Measurements from ENCODE around the gene VEGFC. TPM values are rescaled to one million over a fixed set of nuclear protein-coding genes. Genes with fewer than 3 reads are reported as not detected.

The VEGFC gene
- total RNA-seq, 1 donor from 2014 or later: not detected

DNA sequence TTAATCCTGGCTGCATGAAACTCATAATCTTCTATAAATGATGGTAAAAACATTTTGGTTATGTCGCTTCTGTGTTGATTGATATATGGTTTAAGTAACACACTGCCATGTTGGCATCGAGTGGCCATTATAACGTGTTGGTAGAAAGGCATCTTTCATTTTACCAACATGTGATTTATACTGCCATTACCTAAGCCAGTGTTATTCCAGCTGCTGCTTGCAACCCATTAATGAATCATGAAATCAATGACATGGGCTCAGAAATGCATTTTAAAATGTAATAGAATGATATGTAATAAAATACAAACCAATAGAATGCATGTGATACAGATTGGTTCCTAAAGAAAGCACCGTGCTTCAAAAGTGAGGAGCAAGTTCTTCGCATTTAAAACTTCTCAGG, 102.0 kb downstream of the VEGFC start:
- no peaks in the 10 kb centered on the region for H3K4me1 Mint-ChIP-seq (ENCODE audit: low read depth)
- intact Hi-C loops (cut with micrococcal nuclease): no loop called here
- H3K4me3 Mint-ChIP-seq: no peak overlapping the region
- H3K27me3 Mint-ChIP-seq (ENCODE audit: insufficient read depth): no peaks in the 10 kb centered on the region
- no peak for DNase-seq (ENCODE audit: low spot score)
- H3K9me3 Mint-ChIP-seq: no peaks in the 10 kb centered on the region
- no peak overlapping the region for H3K27ac Mint-ChIP-seq
- no peaks in the 10 kb centered on the region for H3K36me3 Mint-ChIP-seq (ENCODE audit: low read depth)

DNA sequence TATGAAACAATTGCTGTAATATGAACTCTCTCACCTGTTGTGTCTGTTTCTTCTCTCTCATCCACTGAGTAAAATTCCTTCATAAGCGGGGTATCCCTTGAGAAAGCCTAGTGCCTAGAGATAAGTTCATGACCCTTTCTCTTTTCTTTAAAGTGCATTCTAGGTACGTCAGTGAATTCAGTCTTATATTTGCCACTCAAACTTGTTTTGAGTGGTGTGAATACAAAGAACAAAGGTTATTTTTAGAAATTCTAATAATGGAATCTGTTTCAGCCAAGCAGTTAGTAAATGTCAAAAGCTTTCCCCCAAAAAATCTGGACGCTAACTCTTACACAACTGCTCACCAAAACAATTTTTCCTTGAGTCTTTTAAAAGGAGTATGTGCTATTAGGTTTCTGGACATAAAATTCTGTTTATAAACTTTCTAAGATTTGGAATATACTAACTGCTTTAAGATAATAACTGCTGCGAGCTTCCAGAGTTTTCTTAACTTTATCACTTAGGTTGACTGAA, 112.0 kb downstream of the VEGFC start:
- H3K27me3 Mint-ChIP-seq (ENCODE audit: insufficient read depth): no peaks in the 10 kb centered on the region
- no peaks in the 10 kb centered on the region for H3K4me1 Mint-ChIP-seq (ENCODE audit: low read depth)
- H3K27ac Mint-ChIP-seq: no peak overlapping the region
- DNase-seq (ENCODE audit: low spot score): no peak
- no peak overlapping the region for H3K4me3 Mint-ChIP-seq
- no peaks in the 10 kb centered on the region for H3K9me3 Mint-ChIP-seq
- intact Hi-C loops (cut with micrococcal nuclease): no loop called here
- no peaks in the 10 kb centered on the region for H3K36me3 Mint-ChIP-seq (ENCODE audit: low read depth)

DNA sequence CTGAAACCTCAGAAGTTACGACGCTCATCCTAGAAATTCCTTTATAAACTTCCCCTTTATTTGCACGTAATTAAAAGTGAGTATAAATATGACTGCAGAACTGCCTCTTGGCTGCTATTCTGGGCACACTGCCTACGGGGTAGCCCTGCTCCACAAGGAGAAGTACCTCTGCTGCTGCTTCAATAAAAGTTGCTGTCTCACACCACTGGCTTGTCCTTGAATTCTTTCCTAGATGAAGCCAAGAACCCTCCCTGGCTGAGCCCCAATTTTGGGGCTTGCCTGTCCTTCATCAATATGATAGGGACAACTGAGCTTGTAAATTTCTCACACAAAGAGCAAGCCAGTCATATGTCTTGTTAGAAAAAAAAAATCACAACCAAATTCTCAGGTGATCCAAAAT, 115.8 kb downstream of the VEGFC start:
- no peak for DNase-seq (ENCODE audit: low spot score)
- intact Hi-C loops (cut with micrococcal nuclease): no loop called here
- Mint-ChIP-seq H3K9me3 (no peaks in the 10 kb centered on the region), H3K27ac (no peak overlapping the region), H3K36me3 (ENCODE audit: low read depth) (no peaks in the 10 kb centered on the region), H3K4me3 (no peak overlapping the region), H3K27me3 (ENCODE audit: insufficient read depth) (no peaks in the 10 kb centered on the region), H3K4me1 (ENCODE audit: low read depth) (no peaks in the 10 kb centered on the region)

DNA sequence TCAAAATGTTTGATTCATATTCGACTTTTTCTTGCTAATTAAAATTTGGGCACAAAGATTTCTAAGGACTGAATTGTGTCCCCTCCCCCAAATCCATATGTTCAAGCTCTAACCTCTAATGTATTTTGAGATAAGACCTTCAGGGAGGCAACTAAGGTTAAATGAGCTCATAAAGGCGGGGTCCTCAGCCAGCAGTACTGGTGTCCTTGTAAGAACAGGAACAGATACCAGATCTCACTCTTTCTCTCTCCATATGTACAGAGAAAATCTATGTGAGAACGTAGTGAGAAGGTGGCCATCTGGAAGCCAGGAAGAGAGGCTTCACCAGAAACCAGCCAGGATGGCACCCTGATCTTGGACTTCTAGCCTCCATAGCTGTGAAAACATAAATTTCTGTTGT, 116.9 kb downstream of the VEGFC start:
- Mint-ChIP-seq H3K4me1 (ENCODE audit: low read depth) (no peaks in the 10 kb centered on the region), H3K4me3 (no peak overlapping the region), H3K9me3 (no peaks in the 10 kb centered on the region), H3K27ac (no peak overlapping the region), H3K36me3 (ENCODE audit: low read depth) (no peaks in the 10 kb centered on the region), H3K27me3 (ENCODE audit: insufficient read depth) (no peaks in the 10 kb centered on the region)
- intact Hi-C loops (cut with micrococcal nuclease): no loop called here
- DNase-seq (ENCODE audit: low spot score): no peak

DNA sequence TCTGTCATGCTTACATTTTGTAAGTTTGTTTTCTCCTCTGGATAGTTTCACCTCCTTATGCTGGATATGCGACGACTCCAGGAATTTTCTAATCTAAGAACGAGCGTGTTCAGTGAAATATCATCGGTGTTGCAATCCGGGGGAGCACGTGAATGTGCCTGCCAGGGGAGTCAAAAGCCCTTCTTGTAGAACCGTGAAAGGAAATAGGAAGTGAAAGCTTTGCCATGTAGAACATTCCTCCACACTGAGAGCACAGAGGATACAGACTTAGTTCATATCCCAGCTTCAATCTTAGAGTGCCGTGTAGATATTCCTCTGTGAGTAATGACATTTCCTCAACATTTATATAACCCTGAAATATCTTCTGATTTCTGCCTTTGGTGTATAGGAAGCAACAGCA, 121.2 kb downstream of the VEGFC start:
- no peaks in the 10 kb centered on the region for H3K27me3 Mint-ChIP-seq (ENCODE audit: insufficient read depth)
- no peaks in the 10 kb centered on the region for H3K36me3 Mint-ChIP-seq (ENCODE audit: low read depth)
- no peaks in the 10 kb centered on the region for H3K4me1 Mint-ChIP-seq (ENCODE audit: low read depth)
- H3K9me3 Mint-ChIP-seq: no peaks in the 10 kb centered on the region
- no peak overlapping the region for H3K4me3 Mint-ChIP-seq
- DNase-seq (ENCODE audit: low spot score): no peak
- intact Hi-C loops (cut with micrococcal nuclease): no loop called here
- no peak overlapping the region for H3K27ac Mint-ChIP-seq

- DNase-seq (ENCODE audit: low spot score): no peak
- Mint-ChIP-seq H3K4me1 (ENCODE audit: low read depth) (no peaks in the 10 kb centered on the region), H3K4me3 (no peak overlapping the region), H3K36me3 (ENCODE audit: low read depth) (no peaks in the 10 kb centered on the region), H3K27me3 (ENCODE audit: insufficient read depth) (no peaks in the 10 kb centered on the region), H3K27ac (no peak overlapping the region), H3K9me3 (no peaks in the 10 kb centered on the region)
- intact Hi-C loops (cut with micrococcal nuclease): no loop called here
These were observed 124.4 kb downstream of the VEGFC start for GRCh38 chr4:176668324-176668723.

- H3K27ac Mint-ChIP-seq: no peak overlapping the region
- DNase-seq (ENCODE audit: low spot score): no peak
These were observed 127.8 kb downstream of the VEGFC start for GRCh38 chr4:176664964-176665363.

DNA sequence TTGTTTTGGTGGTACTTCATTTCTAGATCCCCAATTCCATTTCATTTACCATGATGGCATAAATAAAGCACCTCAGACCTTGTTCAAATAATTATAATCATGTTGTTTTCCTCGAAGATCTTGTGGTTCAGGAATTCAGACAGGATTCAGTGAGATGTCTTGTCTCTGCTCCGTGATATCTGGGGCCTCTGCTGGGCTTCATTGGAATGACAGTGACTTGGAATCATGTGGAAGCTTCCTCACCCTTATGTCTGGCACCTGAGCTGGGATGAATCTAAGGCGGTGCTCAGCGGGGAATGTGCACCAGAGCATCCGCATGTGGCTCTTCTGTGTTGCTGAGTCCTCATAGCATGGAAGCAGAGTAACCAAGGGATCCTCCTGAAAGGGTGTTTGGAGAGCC, 132.2 kb downstream of the VEGFC start:
- Mint-ChIP-seq H3K27me3 (ENCODE audit: insufficient read depth) (no peaks in the 10 kb centered on the region), H3K4me3 (no peak overlapping the region), H3K36me3 (ENCODE audit: low read depth) (no peaks in the 10 kb centered on the region), H3K4me1 (ENCODE audit: low read depth) (no peaks in the 10 kb centered on the region), H3K9me3 (no peaks in the 10 kb centered on the region), H3K27ac (no peak overlapping the region)
- no peak for DNase-seq (ENCODE audit: low spot score)
- intact Hi-C loops (cut with micrococcal nuclease): no loop called here

More at GRCh38 chr4:176664964-176665363, 127.8 kb downstream of the VEGFC start:
- no peaks in the 10 kb centered on the region for H3K27me3 Mint-ChIP-seq (ENCODE audit: insufficient read depth)
- intact Hi-C loops (cut with micrococcal nuclease): no loop called here
- no peaks in the 10 kb centered on the region for H3K9me3 Mint-ChIP-seq
- H3K4me3 Mint-ChIP-seq: no peak overlapping the region
- no peaks in the 10 kb centered on the region for H3K4me1 Mint-ChIP-seq (ENCODE audit: low read depth)
- no peaks in the 10 kb centered on the region for H3K36me3 Mint-ChIP-seq (ENCODE audit: low read depth)

DNA sequence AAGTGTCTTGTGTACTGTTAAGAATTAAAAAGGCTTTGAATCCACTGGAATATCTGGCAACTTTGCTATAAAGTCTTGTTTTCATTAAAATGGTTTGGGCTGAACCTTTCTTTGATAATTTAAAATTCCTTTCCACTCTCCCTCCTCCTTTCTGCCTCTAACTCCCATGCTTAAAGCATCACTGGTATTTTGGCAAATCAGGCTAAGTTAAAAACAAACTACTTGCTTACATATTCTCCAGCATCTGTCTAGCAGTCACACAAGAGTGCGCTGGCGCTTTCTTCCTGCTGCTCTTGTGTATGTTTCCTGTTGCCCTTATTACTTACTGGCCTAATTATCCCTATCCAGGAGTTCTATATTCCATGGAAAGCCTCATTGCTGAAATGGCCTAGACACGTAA, 136.6 kb downstream of the VEGFC start:
- Mint-ChIP-seq H3K27me3 (ENCODE audit: insufficient read depth) (no peaks in the 10 kb centered on the region), H3K4me3 (no peak overlapping the region), H3K36me3 (ENCODE audit: low read depth) (no peaks in the 10 kb centered on the region), H3K9me3 (no peaks in the 10 kb centered on the region), H3K4me1 (ENCODE audit: low read depth) (no peaks in the 10 kb centered on the region), H3K27ac (no peak overlapping the region)
- no peak for DNase-seq (ENCODE audit: low spot score)
- intact Hi-C loops (cut with micrococcal nuclease): no loop called here

- Mint-ChIP-seq H3K4me1 (ENCODE audit: low read depth) (no peaks in the 10 kb centered on the region), H3K4me3 (no peak overlapping the region), H3K27ac (no peak overlapping the region), H3K9me3 (no peaks in the 10 kb centered on the region), H3K36me3 (ENCODE audit: low read depth) (no peaks in the 10 kb centered on the region), H3K27me3 (ENCODE audit: insufficient read depth) (no peaks in the 10 kb centered on the region)
- no peak for DNase-seq (ENCODE audit: low spot score)
- intact Hi-C loops (cut with micrococcal nuclease): no loop called here
These were observed 138.0 kb downstream of the VEGFC start for GRCh38 chr4:176654565-176655216.

GRCh38 chr4:176653401-176654220, 139.1 kb downstream of the VEGFC start:
- intact Hi-C loops (cut with micrococcal nuclease): no loop called here
- Mint-ChIP-seq H3K4me1 (ENCODE audit: low read depth) (no peaks in the 10 kb centered on the region), H3K27ac (no peak overlapping the region), H3K4me3 (no peak overlapping the region), H3K27me3 (ENCODE audit: insufficient read depth) (no peaks in the 10 kb centered on the region), H3K36me3 (ENCODE audit: low read depth) (no peaks in the 10 kb centered on the region), H3K9me3 (no peaks in the 10 kb centered on the region)
- DNase-seq (ENCODE audit: low spot score): no peak

DNA sequence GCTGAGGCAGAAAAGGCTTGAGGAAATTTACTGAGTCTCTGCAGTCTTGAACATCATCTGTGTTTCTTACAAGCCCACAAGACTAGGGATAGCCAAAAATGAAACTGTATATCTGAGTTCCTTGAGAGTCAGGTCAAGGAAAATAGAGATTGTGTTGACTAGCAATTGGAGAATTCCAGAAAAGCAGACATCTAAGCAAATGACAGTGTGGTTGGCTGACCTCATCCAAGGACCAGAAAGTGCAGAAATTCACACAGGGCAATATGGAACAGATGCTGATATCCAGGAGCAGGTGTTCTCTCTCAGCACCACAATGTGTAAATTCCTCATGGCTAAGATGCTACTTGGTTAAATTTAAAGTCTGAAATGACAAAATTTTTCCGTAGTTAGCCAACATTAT, 146.4 kb downstream of the VEGFC start:
- H3K4me1 Mint-ChIP-seq (ENCODE audit: low read depth): no peaks in the 10 kb centered on the region
- no peaks in the 10 kb centered on the region for H3K36me3 Mint-ChIP-seq (ENCODE audit: low read depth)
- no peak overlapping the region for H3K27ac Mint-ChIP-seq
- no peak overlapping the region for H3K4me3 Mint-ChIP-seq
- no peaks in the 10 kb centered on the region for H3K27me3 Mint-ChIP-seq (ENCODE audit: insufficient read depth)
- intact Hi-C loops (cut with micrococcal nuclease): no loop called here
- H3K9me3 Mint-ChIP-seq: no peaks in the 10 kb centered on the region
- no peak for DNase-seq (ENCODE audit: low spot score)

- H3K27ac Mint-ChIP-seq: no peak overlapping the region
- H3K36me3 Mint-ChIP-seq (ENCODE audit: low read depth): no peaks in the 10 kb centered on the region
- H3K4me1 Mint-ChIP-seq (ENCODE audit: low read depth): no peaks in the 10 kb centered on the region
- no peak overlapping the region for H3K4me3 Mint-ChIP-seq
- no peaks in the 10 kb centered on the region for H3K27me3 Mint-ChIP-seq (ENCODE audit: insufficient read depth)
- intact Hi-C loops (cut with micrococcal nuclease): no loop called here
- H3K9me3 Mint-ChIP-seq: no peaks in the 10 kb centered on the region
- DNase-seq (ENCODE audit: low spot score): no peak
These were observed 147.3 kb downstream of the VEGFC start for GRCh38 chr4:176645246-176645960.

Measured in activated T-helper 1 cell treated with anti-CD3 and anti-CD28 coated beads, Interleukin-12 subunit alpha, Interleukin-12 subunit beta, Interleukin-2, Interleukin-4 antibody, amounts not matched to agents 30 ng/mL and 10 ng/mL and 1 ng/mL, durations not matched to agents 14 hours and 24 hours and 36 hours (primary cell).